GM12864 (cell line): ENCODE data around the gene CCT4.
A peak's percentile ranks its signal among the peaks of the same experiment; 100 is the strongest.
"Not testable (repeated sequence)": the region's sequence is repeated elsewhere in the genome, so short reads cannot be mapped to it uniquely, and the experiment has no call there.

Experiments used
- DNase-seq: peaks from one replicate; pipeline ENCODE4 v3.0.0-alpha.2; 2011; ENCODE audit warnings: low read depth
- H3K4me3 ChIP-seq: 2 replicates; pipeline ENCODE4 v1.5.1; 2011; ENCODE audit warnings: mild to moderate bottlenecking, low read depth, low read length, control low read depth
- TF ChIP-seq, protein P1 (sequence below): IDR thresholded peaks from 2 replicates; pipeline ENCODE4 v1.5.1; 2011; ENCODE audit warnings: low read depth, mild to moderate bottlenecking, moderate library complexity, low read length, control low read depth, inconsistent platforms; ENCODE audit errors: missing control alignments

The CCT4 gene

DNA sequence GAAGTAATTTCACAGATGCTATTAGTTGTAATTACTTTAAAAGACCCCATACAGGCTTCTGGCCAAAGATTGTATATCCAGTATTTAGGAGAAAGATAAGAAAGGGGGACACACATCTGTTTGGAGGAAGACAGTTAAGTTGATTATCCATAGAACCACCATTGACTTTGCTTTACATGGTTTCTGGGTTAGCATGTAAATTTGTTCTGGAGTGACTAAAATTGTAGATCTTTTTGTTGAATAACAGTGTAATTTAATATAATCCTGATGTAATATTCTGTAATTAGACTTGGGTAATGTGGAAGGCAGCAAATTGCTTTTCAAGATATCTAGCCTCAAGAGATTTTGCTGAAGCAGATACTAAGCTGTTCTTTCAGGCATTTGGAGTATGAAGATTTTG lies 34.3 kb upstream of the CCT4 start:
- TF ChIP-seq, protein P1, sequence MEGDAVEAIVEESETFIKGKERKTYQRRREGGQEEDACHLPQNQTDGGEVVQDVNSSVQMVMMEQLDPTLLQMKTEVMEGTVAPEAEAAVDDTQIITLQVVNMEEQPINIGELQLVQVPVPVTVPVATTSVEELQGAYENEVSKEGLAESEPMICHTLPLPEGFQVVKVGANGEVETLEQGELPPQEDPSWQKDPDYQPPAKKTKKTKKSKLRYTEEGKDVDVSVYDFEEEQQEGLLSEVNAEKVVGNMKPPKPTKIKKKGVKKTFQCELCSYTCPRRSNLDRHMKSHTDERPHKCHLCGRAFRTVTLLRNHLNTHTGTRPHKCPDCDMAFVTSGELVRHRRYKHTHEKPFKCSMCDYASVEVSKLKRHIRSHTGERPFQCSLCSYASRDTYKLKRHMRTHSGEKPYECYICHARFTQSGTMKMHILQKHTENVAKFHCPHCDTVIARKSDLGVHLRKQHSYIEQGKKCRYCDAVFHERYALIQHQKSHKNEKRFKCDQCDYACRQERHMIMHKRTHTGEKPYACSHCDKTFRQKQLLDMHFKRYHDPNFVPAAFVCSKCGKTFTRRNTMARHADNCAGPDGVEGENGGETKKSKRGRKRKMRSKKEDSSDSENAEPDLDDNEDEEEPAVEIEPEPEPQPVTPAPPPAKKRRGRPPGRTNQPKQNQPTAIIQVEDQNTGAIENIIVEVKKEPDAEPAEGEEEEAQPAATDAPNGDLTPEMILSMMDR = no peak
- H3K4me3 ChIP-seq = no peak overlapping the region
- no peak for DNase-seq

GRCh38 chr2:61920548-61920947 lies 32.1 kb upstream of the CCT4 start:
- no peak for DNase-seq
- no peak overlapping the region for H3K4me3 ChIP-seq
- TF ChIP-seq, protein P1 = no peak

DNA sequence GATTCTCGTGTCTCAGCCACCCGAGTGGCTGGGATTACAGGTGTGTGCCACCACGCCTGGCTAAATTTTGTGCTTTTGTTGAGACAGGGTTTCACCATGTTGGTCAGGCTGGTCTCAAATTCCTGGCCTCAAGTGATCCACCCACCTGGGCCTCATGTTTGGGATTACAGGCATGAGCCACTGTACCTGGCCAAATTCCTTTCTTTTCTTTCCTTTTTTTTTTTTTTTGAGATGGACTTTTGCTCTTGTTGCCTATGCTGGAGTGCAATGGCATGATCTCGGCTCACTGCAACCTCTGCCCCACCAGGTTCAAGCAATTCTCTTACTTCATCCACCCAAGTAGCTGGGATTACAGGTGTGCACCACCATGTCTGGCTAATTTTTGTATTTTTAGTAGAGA lies 26.3 kb upstream of the CCT4 start:
- not testable (repeated sequence) for H3K4me3 ChIP-seq, DNase-seq

GRCh38 chr2:61911510-61911909 lies 23.1 kb upstream of the CCT4 start:
- no peak for DNase-seq
- TF ChIP-seq, protein P1 = peak; percentile 30
- H3K4me3 ChIP-seq = no peak overlapping the region

GRCh38 chr2:61910603-61911002 lies 22.1 kb upstream of the CCT4 start:
- TF ChIP-seq, protein P1 = no peak
- H3K4me3 ChIP-seq = no peak overlapping the region
- no peak for DNase-seq

GRCh38 chr2:61909116-61909515 lies 20.7 kb upstream of the CCT4 start:
- TF ChIP-seq, protein P1 = no peak
- H3K4me3 ChIP-seq = no peak overlapping the region
- DNase-seq = no peak

DNA sequence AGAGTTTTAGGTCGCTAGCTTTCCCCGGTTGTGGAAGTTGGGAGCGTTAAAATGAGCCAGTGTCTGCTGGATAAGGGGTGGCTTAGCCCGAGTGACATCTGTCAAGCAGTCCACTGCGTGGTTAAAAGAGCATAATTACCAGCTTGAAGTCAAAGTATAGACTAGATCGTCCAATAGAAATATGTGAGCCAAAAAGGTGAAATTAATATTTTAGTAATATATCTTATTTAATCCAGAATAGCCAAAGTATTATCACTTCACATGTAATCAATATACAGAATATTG lies 17.7 kb upstream of the CCT4 start:
- DNase-seq = no peak
- H3K4me3 ChIP-seq = peak overlapping the region; percentile 68
- TF ChIP-seq, protein P1 = no peak
